Measurements from ENCODE around the gene HDAC4. TPM values are rescaled to one million over a fixed set of nuclear protein-coding genes. Genes with fewer than 3 reads are reported as not detected.
A peak's percentile ranks its signal among the peaks of the same experiment; 100 is the strongest.

Gene HDAC4
- total and polyA plus RNA-seq, 2 of the 4 experiments (the other 2 are of a cell fraction): 4.1 to 7.2 TPM

- CTCF ChIA-PET: no interaction called here
- Histone ChIP-seq H3K23ac (ENCODE audit: low read depth, low read length) (no peak overlapping the region), H2AK5ac (ENCODE audit: low read depth, low read length) (0 out of 2 replicates have a peak overlapping the region, but pooled peaks have one; percentile 91), H3K79me1 (ENCODE audit: low read depth in 1 of 2, low read length in 2 of 2) (peaks cover 37 to 75% of the 10 kb centered on the region in 2 experiments), H3K9me1 (ENCODE audit: insufficient read depth, low read length) (peaks cover 35% of the 10 kb centered on the region), H3K9ac (ENCODE audit: low read depth, low read length) (no peak overlapping the region), H3K4me1 (ENCODE audit: control insufficient read depth, insufficient read depth, low read length) (peaks cover 54% of the 10 kb centered on the region), H2BK120ac (ENCODE audit: low read depth, low read length) (peak overlapping the region; percentile 92; the same call in 1 of the 2 replicates), H3K14ac (replicated peaks; ENCODE audit: low read depth, low read length) (no peak overlapping the region), H4K20me1 (ENCODE audit: insufficient read depth, low read length) (peaks cover 13% of the 10 kb centered on the region), H3K4me2 (ENCODE audit: low read depth, low read length) (no peak overlapping the region), H2AFZ (replicated peaks; ENCODE audit: low read length, poor library complexity) (no peak overlapping the region), H2AK9ac (replicated peaks; ENCODE audit: low read depth, low read length, poor library complexity) (no peak overlapping the region), H3K36me3 (ENCODE audit: control insufficient read depth, insufficient read depth, low read length) (no peaks in the 10 kb centered on the region), H2BK5ac (ENCODE audit: low read depth, low read length, poor library complexity, severe bottlenecking) (no peak overlapping the region), H3K9me3 (ENCODE audit: control insufficient read depth, insufficient read depth, low read length) (no peaks in the 10 kb centered on the region), H3K4me3 (ENCODE audit: insufficient read depth, low read depth, low read length) (no peak overlapping the region), H4K91ac (ENCODE audit: insufficient read depth, low read depth, low read length) (no peak overlapping the region), H3K56ac (ENCODE audit: extremely low read depth, insufficient read depth, low read length) (peak overlapping the region; percentile 25; the same call in 1 of the 2 replicates), H4K5ac (ENCODE audit: low read depth, low read length) (no peak overlapping the region), H3K4ac (ENCODE audit: low read depth, low read length) (peak overlapping the region; percentile 73), H3K27ac (ENCODE audit: insufficient read depth, low read length) (no peak overlapping the region), H3K27me3 (ENCODE audit: control insufficient read depth, insufficient read depth, low read length) (no peaks in the 10 kb centered on the region), H4K8ac (ENCODE audit: low read depth in 2 of 2, low read length in 2 of 2) (no peak overlapping the region; a peak in 1 of 4 replicates), H2BK20ac (ENCODE audit: low read depth, low read length) (no peak overlapping the region), H3K18ac (ENCODE audit: low read depth, low read length) (no peak overlapping the region), H2BK15ac (ENCODE audit: low read depth, low read length) (0 out of 3 replicates have a peak overlapping the region, but pooled peaks have one; percentile 16)
- ATAC-seq (ENCODE audit: low read depth): no peak
- no peak for DNase-seq
- in situ Hi-C loops (cut with MboI; ENCODE audit: low sequenced_read_pairs) (no loop called here), dilution Hi-C loops (cut with HindIII; ENCODE audit: low sequenced_read_pairs, unreplicated experiment) (no loop called here), intact Hi-C loops (cut with micrococcal nuclease) (loop anchor here (5.0 to 10.0 kb wide), 2 partner anchors 62 to 170 kb away; no protein-coding TSS in a partner anchor)
- POLR2A ChIA-PET (ENCODE audit: unreplicated experiment): no interaction called here
- BruUV-seq (replicated peaks): no TSS peak
- TF ChIP-seq MAZ (IDR thresholded peaks at IDR 0.05; ENCODE audit: borderline replicate concordance, low read depth, low read length): no peak
- TF ChIP-seq, protein P1, sequence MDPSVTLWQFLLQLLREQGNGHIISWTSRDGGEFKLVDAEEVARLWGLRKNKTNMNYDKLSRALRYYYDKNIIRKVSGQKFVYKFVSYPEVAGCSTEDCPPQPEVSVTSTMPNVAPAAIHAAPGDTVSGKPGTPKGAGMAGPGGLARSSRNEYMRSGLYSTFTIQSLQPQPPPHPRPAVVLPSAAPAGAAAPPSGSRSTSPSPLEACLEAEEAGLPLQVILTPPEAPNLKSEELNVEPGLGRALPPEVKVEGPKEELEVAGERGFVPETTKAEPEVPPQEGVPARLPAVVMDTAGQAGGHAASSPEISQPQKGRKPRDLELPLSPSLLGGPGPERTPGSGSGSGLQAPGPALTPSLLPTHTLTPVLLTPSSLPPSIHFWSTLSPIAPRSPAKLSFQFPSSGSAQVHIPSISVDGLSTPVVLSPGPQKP (IDR thresholded peaks at IDR 0.05; ENCODE audit: borderline replicate concordance, low read depth, low read length): no peak
- TF ChIP-seq RCOR1 (IDR thresholded peaks at IDR 0.05; ENCODE audit: insufficient replicate concordance, low read length): no peak
- no peak for TF ChIP-seq MAFK (IDR thresholded peaks at IDR 0.05; ENCODE audit: low read depth, low read length)
- no peak for TF ChIP-seq NFE2L2 (IDR thresholded peaks at IDR 0.05; ENCODE audit: low read depth, low read length)
- no peak for TF ChIP-seq CHD1 (IDR thresholded peaks at IDR 0.05; ENCODE audit: low read depth, low read length)
- WGBS, 2 experiments (ENCODE audit: extremely low coverage in 2 of 2, insufficient read length in 1 of 2): no CpG with 5 or more reads among the region's 2 CpGs
These were observed 175.9 kb downstream of the HDAC4 start for GRCh38 chr2:239224955-239225354.

Measured in IMR-90 (cell line).